Trophoblast cell (in vitro differentiated cells and primary cell): ENCODE measurements around the gene PRKD2.

ENCODE experiments used
- DNase-seq, 2 donors: peaks; one replicate each; pipeline ENCODE4 v3.0.0-alpha.2; 2016
- H2AFZ ChIP-seq: 2 replicates; pipeline ENCODE4 v1.6.1; 2013; ENCODE audit warnings: low read length, moderate library complexity, mild to moderate bottlenecking; ENCODE audit not compliant: insufficient read depth, poor library complexity
- H2AK5ac ChIP-seq: 2 replicates; pipeline ENCODE4 v1.6.1; 2013; ENCODE audit warnings: mild to moderate bottlenecking, low read length
- H2BK120ac ChIP-seq: 2 replicates; pipeline ENCODE4 v1.6.1; 2013; ENCODE audit warnings: low read length, mild to moderate bottlenecking, moderate library complexity; ENCODE audit not compliant: insufficient read depth, poor library complexity
- H2BK12ac ChIP-seq: 2 replicates; pipeline ENCODE4 v1.6.1; 2013; ENCODE audit warnings: mild to moderate bottlenecking, low read length, moderate library complexity
- H2BK5ac ChIP-seq: 2 replicates; pipeline ENCODE4 v1.6.1; 2013; ENCODE audit warnings: low read length, low read depth, moderate library complexity, mild to moderate bottlenecking; ENCODE audit not compliant: poor library complexity
- H3K14ac ChIP-seq: 2 replicates; pipeline ENCODE4 v1.6.1; 2013; ENCODE audit warnings: mild to moderate bottlenecking, low read length
- H3K18ac ChIP-seq: 2 replicates; pipeline ENCODE4 v1.6.1; 2013; ENCODE audit warnings: mild to moderate bottlenecking, low read length
- H3K23ac ChIP-seq: 2 replicates; pipeline ENCODE4 v1.6.1; 2013; ENCODE audit warnings: low read length
- H3K27ac ChIP-seq: 2 replicates; pipeline ENCODE4 v1.5.1; 2013; ENCODE audit warnings: low read depth, mild to moderate bottlenecking, inconsistent platforms, low read length, moderate library complexity
- H3K27me3 ChIP-seq: 2 replicates; pipeline ENCODE4 v1.6.1; 2013; ENCODE audit warnings: inconsistent platforms, mild to moderate bottlenecking, low read length, moderate library complexity; ENCODE audit not compliant: insufficient read depth
- H3K36me3 ChIP-seq, 2 experiments: 1 replicate in 1 of 2; 2 replicates in 1 of 2; pipeline ENCODE4 v1.6.1; 2013; ENCODE audit warnings: low read length in 2 of 2, mild to moderate bottlenecking in 2 of 2, moderate library complexity in 1 of 2; ENCODE audit not compliant: insufficient read depth in 2 of 2, control insufficient read depth in 1 of 2
- H3K4ac ChIP-seq: 2 replicates; pipeline ENCODE4 v1.6.1; 2013; ENCODE audit warnings: low read depth, mild to moderate bottlenecking, low read length, moderate library complexity
- H3K4me1 ChIP-seq, 2 experiments: 1 replicate in 1 of 2; 2 replicates in 1 of 2; pipeline ENCODE4 v1.6.1; 2013; ENCODE audit warnings: low read length in 2 of 2, mild to moderate bottlenecking in 2 of 2, moderate library complexity in 1 of 2; ENCODE audit not compliant: insufficient read depth in 2 of 2, control insufficient read depth in 1 of 2
- H3K4me2 ChIP-seq: 2 replicates; pipeline ENCODE4 v1.6.1; 2013; ENCODE audit warnings: inconsistent platforms, mild to moderate bottlenecking, low read length, moderate library complexity
- H3K4me3 ChIP-seq: 2 replicates; pipeline ENCODE4 v1.5.1; 2013; ENCODE audit warnings: mild to moderate bottlenecking, low read depth, low read length, inconsistent platforms
- H3K79me1 ChIP-seq: one replicate; pipeline ENCODE4 v1.6.1; 2013; ENCODE audit warnings: low read length
- H3K79me2 ChIP-seq: 2 replicates; pipeline ENCODE4 v1.6.1; 2013; ENCODE audit warnings: low read length, mild to moderate bottlenecking; ENCODE audit not compliant: control insufficient read depth, insufficient read depth, poor library complexity
- H3K9ac ChIP-seq: 2 replicates; pipeline ENCODE4 v1.6.1; 2013; ENCODE audit warnings: mild to moderate bottlenecking, low read length
- H3K9me3 ChIP-seq: 2 replicates; pipeline ENCODE4 v1.6.1; 2013; ENCODE audit warnings: low read depth, mild to moderate bottlenecking, control low read depth, inconsistent platforms, low read length; ENCODE audit not compliant: insufficient read depth
- H4K12ac ChIP-seq: 2 replicates; pipeline ENCODE4 v1.6.1; 2013; ENCODE audit warnings: low read depth, mild to moderate bottlenecking, low read length, moderate library complexity
- H4K8ac ChIP-seq: 2 replicates; pipeline ENCODE4 v1.6.1; 2013; ENCODE audit warnings: low read depth, mild to moderate bottlenecking, low read length, moderate library complexity
- H4K91ac ChIP-seq: one replicate; pipeline ENCODE4 v1.6.1; 2013; ENCODE audit warnings: low read depth, mild to moderate bottlenecking, low read length, moderate library complexity
- WGBS: extraction: QIAGEN DNeasy Blood & Tissue Kit; methylation state at CpG from one replicate; pipeline ENCODE4 v1.1.7; 2013; ENCODE audit warnings: missing lambda C conversion rate; ENCODE audit not compliant: insufficient read length, insufficient coverage; ENCODE audit errors: extremely low coverage; 5-methylcytosine and 5-hydroxymethylcytosine counted together

PRKD2 gene

GRCh38 chr19:46717716-46718143 lies 816 bp upstream of the PRKD2 start:
- H3K4ac ChIP-seq = no peak overlapping the region
- no peak overlapping the region for H2AFZ ChIP-seq
- peak overlapping the region; percentile 79 for H3K4me3 ChIP-seq
- H3K4me1 ChIP-seq = peaks cover 0 to 10% of the 10 kb centered on the region in 2 experiments
- H3K27me3 ChIP-seq = no peaks in the 10 kb centered on the region
- WGBS = no CpG with 5 or more reads among the region's 9 CpGs
- no peak overlapping the region for H2BK120ac ChIP-seq
- peaks cover 30% of the 10 kb centered on the region for H3K79me1 ChIP-seq
- DNase-seq = no peak
- no peak overlapping the region for H2AK5ac ChIP-seq
- H2BK12ac ChIP-seq = no peak overlapping the region
- H3K36me3 ChIP-seq = peaks cover 43 to 44% of the 10 kb centered on the region in 2 experiments
- no peak overlapping the region for H3K14ac ChIP-seq
- no peak overlapping the region for H3K23ac ChIP-seq
- no peak overlapping the region for H4K12ac ChIP-seq
- no peak overlapping the region for H3K27ac ChIP-seq
- H4K91ac ChIP-seq = no peak overlapping the region
- peaks cover 26% of the 10 kb centered on the region for H3K79me2 ChIP-seq
- no peak overlapping the region for H2BK5ac ChIP-seq
- no peak overlapping the region for H3K9ac ChIP-seq
- no peak overlapping the region for H4K8ac ChIP-seq
- no peaks in the 10 kb centered on the region for H3K9me3 ChIP-seq
- H3K18ac ChIP-seq = no peak overlapping the region
- H3K4me2 ChIP-seq = peak overlapping the region; percentile 67

GRCh38 chr19:46716672-46717033 lies 261 bp downstream of the PRKD2 start:
- peak overlapping the region; percentile 73 for H3K18ac ChIP-seq
- H3K9ac ChIP-seq = peak overlapping the region; percentile 62
- peaks cover 0 to 10% of the 10 kb centered on the region in 2 experiments for H3K4me1 ChIP-seq
- H2BK12ac ChIP-seq = no peak overlapping the region
- peak overlapping the region; percentile 76 for H3K4me3 ChIP-seq
- peaks cover 30% of the 10 kb centered on the region for H3K79me1 ChIP-seq
- H3K36me3 ChIP-seq = peaks cover 33 to 37% of the 10 kb centered on the region in 2 experiments
- no peak overlapping the region for H2AFZ ChIP-seq
- H3K79me2 ChIP-seq = peaks cover 26% of the 10 kb centered on the region
- WGBS = no CpG with 5 or more reads among the region's 20 CpGs
- peak overlapping the region; percentile 59 for H2BK5ac ChIP-seq
- peak overlapping the region; percentile 61 for H2BK120ac ChIP-seq
- peak overlapping the region; percentile 61 for H4K8ac ChIP-seq
- peak overlapping the region; percentile 91 for H3K4ac ChIP-seq
- DNase-seq = no peak
- H4K12ac ChIP-seq = no peak overlapping the region
- no peaks in the 10 kb centered on the region for H3K9me3 ChIP-seq
- no peak overlapping the region for H3K23ac ChIP-seq
- peak overlapping the region; percentile 31 for H3K27ac ChIP-seq
- peak overlapping the region; percentile 60 for H3K4me2 ChIP-seq
- H2AK5ac ChIP-seq = peak overlapping the region; percentile 15
- no peaks in the 10 kb centered on the region for H3K27me3 ChIP-seq
- H4K91ac ChIP-seq = peak overlapping the region; percentile 59
- H3K14ac ChIP-seq = peak overlapping the region; percentile 74

GRCh38 chr19:46715975-46716671 lies 791 bp downstream of the PRKD2 start:
- peak overlapping the region; percentile 73 for H2BK5ac ChIP-seq
- H3K79me1 ChIP-seq = peaks cover 30% of the 10 kb centered on the region
- peak overlapping the region; percentile 61 for H4K8ac ChIP-seq
- peak overlapping the region; percentile 85 for H3K14ac ChIP-seq
- DNase-seq = no peak
- peaks cover 26% of the 10 kb centered on the region for H3K79me2 ChIP-seq
- peaks cover 30 to 34% of the 10 kb centered on the region in 2 experiments for H3K36me3 ChIP-seq
- H3K4me3 ChIP-seq = peak overlapping the region; percentile 76
- peak overlapping the region; percentile 91 for H3K4ac ChIP-seq
- no CpG with 5 or more reads among the region's 42 CpGs for WGBS
- no peaks in the 10 kb centered on the region for H3K27me3 ChIP-seq
- H4K91ac ChIP-seq = peak overlapping the region; percentile 59
- peaks cover 0 to 10% of the 10 kb centered on the region in 2 experiments for H3K4me1 ChIP-seq
- H2AK5ac ChIP-seq = peak overlapping the region; percentile 38
- H2BK120ac ChIP-seq = peak overlapping the region; percentile 61
- peak overlapping the region; percentile 85 for H3K18ac ChIP-seq
- peak overlapping the region; percentile 27 for H2BK12ac ChIP-seq
- peak overlapping the region; percentile 31 for H3K27ac ChIP-seq
- H3K23ac ChIP-seq = no peak overlapping the region
- peak overlapping the region; percentile 10 for H4K12ac ChIP-seq
- H2AFZ ChIP-seq = peak overlapping the region; percentile 53
- peak overlapping the region; percentile 60 for H3K4me2 ChIP-seq
- H3K9ac ChIP-seq = peak overlapping the region; percentile 62
- H3K9me3 ChIP-seq = no peaks in the 10 kb centered on the region

GRCh38 chr19:46715620-46715974 lies 1.3 kb downstream of the PRKD2 start:
- peak overlapping the region; percentile 10 for H4K12ac ChIP-seq
- peaks cover 0 to 10% of the 10 kb centered on the region in 2 experiments for H3K4me1 ChIP-seq
- peak overlapping the region; percentile 27 for H2BK12ac ChIP-seq
- H4K91ac ChIP-seq = peak overlapping the region; percentile 59
- peak overlapping the region; percentile 91 for H3K4ac ChIP-seq
- peak overlapping the region; percentile 62 for H3K9ac ChIP-seq
- H3K14ac ChIP-seq = peak overlapping the region; percentile 85
- no CpG with 5 or more reads among the region's 8 CpGs for whole genome bisulfite sequencing
- H3K23ac ChIP-seq = no peak overlapping the region
- peak overlapping the region; percentile 53 for H2AFZ ChIP-seq
- H3K79me2 ChIP-seq = peaks cover 26% of the 10 kb centered on the region
- peaks cover 30% of the 10 kb centered on the region for H3K79me1 ChIP-seq
- H2BK5ac ChIP-seq = no peak overlapping the region
- H4K8ac ChIP-seq = peak overlapping the region; percentile 55
- H3K4me2 ChIP-seq = peak overlapping the region; percentile 60
- no peaks in the 10 kb centered on the region for H3K27me3 ChIP-seq
- H3K18ac ChIP-seq = peak overlapping the region; percentile 85
- no peak for DNase-seq
- H3K27ac ChIP-seq = no peak overlapping the region
- H2BK120ac ChIP-seq = peak overlapping the region; percentile 1
- H3K9me3 ChIP-seq = no peaks in the 10 kb centered on the region
- H3K36me3 ChIP-seq = peaks cover 29 to 33% of the 10 kb centered on the region in 2 experiments
- peak overlapping the region; percentile 76 for H3K4me3 ChIP-seq
- H2AK5ac ChIP-seq = no peak overlapping the region
